ENCODE data around the gene EMID1. TPM values are rescaled to one million over a fixed set of nuclear protein-coding genes. Genes with fewer than 3 reads are reported as not detected.

EMID1 gene
- total and polyA plus RNA-seq, 7 donors, result 0.13 to 1.3 (median 0.58) TPM

- ATAC-seq (peak in 3 of 4 donors; percentile 9 to 25 (median 14)), DNase-seq (no peak)
- TF ChIP-seq, protein P1, sequence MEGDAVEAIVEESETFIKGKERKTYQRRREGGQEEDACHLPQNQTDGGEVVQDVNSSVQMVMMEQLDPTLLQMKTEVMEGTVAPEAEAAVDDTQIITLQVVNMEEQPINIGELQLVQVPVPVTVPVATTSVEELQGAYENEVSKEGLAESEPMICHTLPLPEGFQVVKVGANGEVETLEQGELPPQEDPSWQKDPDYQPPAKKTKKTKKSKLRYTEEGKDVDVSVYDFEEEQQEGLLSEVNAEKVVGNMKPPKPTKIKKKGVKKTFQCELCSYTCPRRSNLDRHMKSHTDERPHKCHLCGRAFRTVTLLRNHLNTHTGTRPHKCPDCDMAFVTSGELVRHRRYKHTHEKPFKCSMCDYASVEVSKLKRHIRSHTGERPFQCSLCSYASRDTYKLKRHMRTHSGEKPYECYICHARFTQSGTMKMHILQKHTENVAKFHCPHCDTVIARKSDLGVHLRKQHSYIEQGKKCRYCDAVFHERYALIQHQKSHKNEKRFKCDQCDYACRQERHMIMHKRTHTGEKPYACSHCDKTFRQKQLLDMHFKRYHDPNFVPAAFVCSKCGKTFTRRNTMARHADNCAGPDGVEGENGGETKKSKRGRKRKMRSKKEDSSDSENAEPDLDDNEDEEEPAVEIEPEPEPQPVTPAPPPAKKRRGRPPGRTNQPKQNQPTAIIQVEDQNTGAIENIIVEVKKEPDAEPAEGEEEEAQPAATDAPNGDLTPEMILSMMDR (IDR thresholded peaks at IDR 0.05), result no peak
- H3K27ac ChIP-seq, result no peak overlapping the region
- intact Hi-C loops (cut with DNase I), result no loop called here
- H3K36me3 ChIP-seq (ENCODE audit: insufficient read depth in 1 of 2, low read depth in 1 of 2), result peaks cover 23 to 50% of the 10 kb centered on the region in 2 donors
- no peaks in the 10 kb centered on the region for H3K4me1 ChIP-seq
- H3K27me3 ChIP-seq (ENCODE audit: insufficient read depth in 3 of 3, low read length in 2 of 3), result no peaks in the 10 kb centered on the region
- 63 to 72% (median 69%) methylated on average over 10 of the region's 10 CpGs for WGBS, 3 donors
- H3K9me3 ChIP-seq, result no peaks in the 10 kb centered on the region
- no peak overlapping the region for H3K4me3 ChIP-seq
Observed at GRCh38 chr22:29300807-29301601, 95.3 kb downstream of the EMID1 start.

- Histone ChIP-seq H3K36me3 (ENCODE audit: insufficient read depth in 1 of 2, low read depth in 1 of 2) (peaks cover 17 to 42% of the 10 kb centered on the region in 2 donors), H3K4me1 (no peaks in the 10 kb centered on the region), H3K27ac (no peak overlapping the region), H3K27me3 (ENCODE audit: insufficient read depth in 3 of 3, low read length in 2 of 3) (no peaks in the 10 kb centered on the region), H3K4me3 (no peak overlapping the region), H3K9me3 (no peaks in the 10 kb centered on the region)
- TF ChIP-seq, protein P1 (IDR thresholded peaks at IDR 0.05), result no peak
- DNase-seq, result no peak
- WGBS, 3 donors, result 59 to 70% (median 59%) methylated on average over 17 of the region's 17 CpGs
- ATAC-seq, result peak in 1 of 4 donors; percentile 5
- intact Hi-C loops (cut with DNase I), result no loop called here
Observed at GRCh38 chr22:29301716-29302401, 96.2 kb downstream of the EMID1 start.

GRCh38 chr22:29302402-29302680, 96.6 kb downstream of the EMID1 start:
- 27 to 36% (median 29%) methylated on average over 2 of the region's 2 CpGs for WGBS, 3 donors
- intact Hi-C loops (cut with DNase I), result no loop called here
- Histone ChIP-seq H3K4me1 (no peaks in the 10 kb centered on the region), H3K36me3 (ENCODE audit: insufficient read depth in 1 of 2, low read depth in 1 of 2) (peaks cover 12 to 37% of the 10 kb centered on the region in 2 donors), H3K4me3 (no peak overlapping the region), H3K27me3 (ENCODE audit: insufficient read depth in 3 of 3, low read length in 2 of 3) (no peaks in the 10 kb centered on the region), H3K9me3 (no peaks in the 10 kb centered on the region), H3K27ac (peak overlapping the region; percentile 21)
- ATAC-seq (no peak), DNase-seq (no peak)
- TF ChIP-seq, protein P1 (IDR thresholded peaks at IDR 0.05), result no peak

- H3K9me3 ChIP-seq, result no peaks in the 10 kb centered on the region
- TF ChIP-seq, protein P1 (IDR thresholded peaks at IDR 0.05), result no peak
- intact Hi-C loops (cut with DNase I), result no loop called here
- 23 to 34% (median 23%) methylated on average over 13 of the region's 13 CpGs for WGBS, 3 donors
- H3K4me1 ChIP-seq, result peaks cover 1% of the 10 kb centered on the region
- ATAC-seq (peak in 3 of 4 donors; percentile 14 to 31 (median 26)), DNase-seq (peak in 1 of 2 donors; percentile 69)
- peaks cover 8 to 32% of the 10 kb centered on the region in 2 donors for H3K36me3 ChIP-seq (ENCODE audit: insufficient read depth in 1 of 2, low read depth in 1 of 2)
- H3K27me3 ChIP-seq (ENCODE audit: insufficient read depth in 3 of 3, low read length in 2 of 3), result no peaks in the 10 kb centered on the region
- H3K4me3 ChIP-seq, result no peak overlapping the region
- peak overlapping the region; percentile 21 for H3K27ac ChIP-seq
Observed at GRCh38 chr22:29302681-29303465, 97.2 kb downstream of the EMID1 start.

Measured in psoas muscle (tissue), 8 donors.